Psoas muscle (tissue), 8 donors: ENCODE results near the gene TBC1D7. TPM values are rescaled to one million over a fixed set of nuclear protein-coding genes. Genes with fewer than 3 reads are reported as not detected.

ENCODE experiments used
- ATAC-seq, 4 donors: fragments of 200-7000 bp; cut with Tn5 transposase; one replicate each; pipeline ENCODE4 v1.9.1; 2020; ENCODE audit warnings: moderate library complexity in 3 of 4, mild to moderate bottlenecking in 2 of 4
- DNase-seq, 2 donors: peaks; one replicate each; pipeline ENCODE4 v3.0.0-alpha.2; 2020
- H3K27ac ChIP-seq: fragments of 200-600 bp; one replicate; pipeline ENCODE4 v1.8.0; 2022
- H3K27me3 ChIP-seq, 3 donors: fragments of 200-600 bp in 1 of 3; one replicate each; pipeline versions ENCODE4 v1.6.1 to v1.8.0; 2013 to 2022; ENCODE audit warnings: low read length in 2 of 3, mild to moderate bottlenecking in 2 of 3, moderate library complexity in 1 of 3; ENCODE audit not compliant: insufficient read depth in 3 of 3
- H3K36me3 ChIP-seq, 2 donors: fragments of 200-600 bp in 1 of 2; one replicate each; pipeline versions ENCODE4 v1.6.1 to v1.8.0; 2013 to 2022; ENCODE audit warnings: low read depth in 1 of 2, mild to moderate bottlenecking in 1 of 2, moderate library complexity in 1 of 2; ENCODE audit not compliant: insufficient read depth in 1 of 2
- H3K4me1 ChIP-seq: fragments of 200-600 bp; one replicate; pipeline ENCODE4 v1.8.0; 2022
- H3K4me3 ChIP-seq: fragments of 200-600 bp; one replicate; pipeline ENCODE4 v1.8.0; 2022; ENCODE audit warnings: mild to moderate bottlenecking
- H3K9me3 ChIP-seq: fragments of 200-600 bp; one replicate; pipeline ENCODE4 v1.8.0; 2022
- WGBS, 3 donors: extraction: QIAGEN DNeasy Blood & Tissue Kit; methylation state at CpG; one replicate each; pipeline versions ENCODE4 v1.1.6 to v1.1.7; 2013; 5-methylcytosine and 5-hydroxymethylcytosine counted together
- intact Hi-C, 2 donors: fragments of 100-400 bp; cut with DNase I; formaldehyde crosslinking; loops; one replicate each; pipeline versions ENCODE4 v1.11.0 to v1.14.2; 2022
- polyA plus RNA-seq, 3 donors: library from polyadenylated mRNA; stranded (reverse); fragments of 200-250 nt; gene quantifications; one replicate each; pipeline ENCODE4 v1.2.3, GENCODE V29; 2013
- total RNA-seq, 4 donors: library from RNA; stranded (reverse); fragmentation: NEBNext Ultra II Directional in 2 of 4; extraction: Animal tissue kit (Norgen Biotek cat#: 25700) in 2 of 4; gene quantifications; one replicate each; pipeline versions ENCODE4 v1.2.1 to v1.2.4, GENCODE V29; 2021 to 2023
- TF ChIP-seq, protein P1 (sequence below): fragments of 200-600 bp; IDR thresholded peaks from one replicate; pipeline ENCODE4 v1.8.0; 2022; ENCODE audit warnings: antibody characterized with exemption
- donor health status: healthy with polysubstance abuse.
- donor health status: DM: no; HTN: no; CAD: no; lungs with moderate emphysema.
- donor health status: Bipolar disorder and iron deficiency.
- donor health status: healthy.
- donor health status: DM: yes; HTN: yes; CAD: no.
- donor health status: DM: no; HTN: no; CAD: no.
- donor health status: DM: no; HTN: no; CAD: no.
- donor health status: DM: yes; HTN: yes; CAD: no.

Gene TBC1D7
- total and polyA plus RNA-seq, 7 donors, result 9.4 to 19.4 (median 12.0) TPM

DNA sequence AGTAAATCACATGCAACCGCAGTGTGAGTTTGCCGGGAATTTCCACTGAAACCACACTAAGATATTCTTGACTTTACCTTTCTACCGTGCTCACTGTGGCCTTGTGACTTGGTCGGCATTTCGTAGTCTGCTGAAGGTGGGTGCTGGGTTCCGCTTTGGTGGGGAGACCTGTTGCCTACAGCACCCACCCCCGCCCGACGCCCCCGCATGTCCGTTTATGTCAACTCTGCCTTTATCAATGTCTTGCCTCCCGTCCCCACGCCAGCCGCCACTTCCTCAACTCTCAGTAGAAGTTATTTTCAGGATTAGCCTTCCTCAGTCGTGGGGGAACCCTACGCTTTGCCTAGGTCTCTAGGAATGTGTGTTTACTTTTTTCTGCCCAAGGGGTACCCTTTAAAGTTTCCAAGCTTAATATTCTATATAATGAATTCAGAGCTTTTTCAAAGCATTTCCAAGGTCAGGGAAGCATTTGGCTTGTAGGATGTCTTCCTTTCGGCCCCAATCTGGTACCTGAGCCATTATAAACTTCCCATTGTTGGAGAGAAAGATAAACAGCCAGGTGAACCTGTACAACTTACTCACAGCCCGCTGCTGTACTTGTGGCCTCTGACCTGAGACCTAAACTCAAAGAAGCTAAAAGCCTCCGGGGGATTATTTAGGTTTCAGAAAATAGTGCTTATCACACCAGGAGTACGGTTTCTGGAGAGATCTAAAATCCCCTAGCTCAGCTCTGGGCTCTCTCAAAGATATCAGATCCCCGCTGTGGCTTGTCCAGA, 54.2 kb downstream of the TBC1D7 start:
- H3K27ac ChIP-seq, result no peak overlapping the region
- TF ChIP-seq, protein P1, sequence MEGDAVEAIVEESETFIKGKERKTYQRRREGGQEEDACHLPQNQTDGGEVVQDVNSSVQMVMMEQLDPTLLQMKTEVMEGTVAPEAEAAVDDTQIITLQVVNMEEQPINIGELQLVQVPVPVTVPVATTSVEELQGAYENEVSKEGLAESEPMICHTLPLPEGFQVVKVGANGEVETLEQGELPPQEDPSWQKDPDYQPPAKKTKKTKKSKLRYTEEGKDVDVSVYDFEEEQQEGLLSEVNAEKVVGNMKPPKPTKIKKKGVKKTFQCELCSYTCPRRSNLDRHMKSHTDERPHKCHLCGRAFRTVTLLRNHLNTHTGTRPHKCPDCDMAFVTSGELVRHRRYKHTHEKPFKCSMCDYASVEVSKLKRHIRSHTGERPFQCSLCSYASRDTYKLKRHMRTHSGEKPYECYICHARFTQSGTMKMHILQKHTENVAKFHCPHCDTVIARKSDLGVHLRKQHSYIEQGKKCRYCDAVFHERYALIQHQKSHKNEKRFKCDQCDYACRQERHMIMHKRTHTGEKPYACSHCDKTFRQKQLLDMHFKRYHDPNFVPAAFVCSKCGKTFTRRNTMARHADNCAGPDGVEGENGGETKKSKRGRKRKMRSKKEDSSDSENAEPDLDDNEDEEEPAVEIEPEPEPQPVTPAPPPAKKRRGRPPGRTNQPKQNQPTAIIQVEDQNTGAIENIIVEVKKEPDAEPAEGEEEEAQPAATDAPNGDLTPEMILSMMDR, result no peak
- ATAC-seq (no peak), DNase-seq (no peak)
- H3K36me3 ChIP-seq, result no peaks in the 10 kb centered on the region
- H3K9me3 ChIP-seq, result no peaks in the 10 kb centered on the region
- H3K27me3 ChIP-seq, result no peaks in the 10 kb centered on the region
- H3K4me1 ChIP-seq, result no peaks in the 10 kb centered on the region
- WGBS, 3 donors, result 80 to 84% (median 83%) methylated on average over 21 of the region's 21 CpGs
- no peak overlapping the region for H3K4me3 ChIP-seq
- intact Hi-C loops, result no loop called here

DNA sequence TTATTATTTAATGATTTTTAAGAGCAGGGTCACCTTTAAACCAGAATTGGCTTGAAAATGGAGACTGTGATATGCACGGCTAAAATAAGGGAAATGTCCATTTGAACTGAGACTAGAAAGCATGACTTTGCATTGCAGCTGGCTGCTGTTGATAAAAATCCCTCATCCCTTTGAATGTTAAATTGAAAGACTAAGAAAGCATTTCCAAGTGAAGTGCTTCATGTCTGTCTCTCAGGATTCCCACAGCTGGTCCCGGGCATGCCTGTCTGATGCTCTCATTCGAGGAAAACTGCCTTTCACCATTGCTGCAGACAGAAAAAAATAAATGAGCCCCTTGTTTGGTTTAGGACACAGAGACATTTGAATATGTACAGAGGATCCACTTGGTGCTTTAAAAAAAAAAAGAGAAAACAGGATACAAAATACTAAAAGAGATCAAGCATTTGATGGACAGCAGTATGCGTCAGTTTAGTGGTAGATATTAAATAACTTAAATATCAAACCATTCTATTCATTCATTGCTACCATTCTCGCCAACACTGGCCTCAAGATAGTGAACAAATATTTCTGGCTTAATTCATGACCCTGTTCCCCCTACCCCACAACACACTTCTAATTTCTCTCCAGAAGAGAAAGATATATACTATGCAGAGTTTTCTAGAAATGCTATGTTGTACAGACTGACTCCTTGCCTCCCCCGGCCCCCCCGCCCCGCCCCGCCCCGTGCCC, 55.0 kb downstream of the TBC1D7 start:
- 66 to 73% (median 66%) methylated on average over 10 of the region's 10 CpGs for WGBS, 3 donors
- TF ChIP-seq, protein P1, result no peak
- no peaks in the 10 kb centered on the region for H3K4me1 ChIP-seq
- no peak overlapping the region for H3K27ac ChIP-seq
- H3K27me3 ChIP-seq, result no peaks in the 10 kb centered on the region
- intact Hi-C loops, result no loop called here
- H3K4me3 ChIP-seq, result no peak overlapping the region
- no peaks in the 10 kb centered on the region for H3K36me3 ChIP-seq
- no peak for DNase-seq
- no peak for ATAC-seq
- no peaks in the 10 kb centered on the region for H3K9me3 ChIP-seq

DNA sequence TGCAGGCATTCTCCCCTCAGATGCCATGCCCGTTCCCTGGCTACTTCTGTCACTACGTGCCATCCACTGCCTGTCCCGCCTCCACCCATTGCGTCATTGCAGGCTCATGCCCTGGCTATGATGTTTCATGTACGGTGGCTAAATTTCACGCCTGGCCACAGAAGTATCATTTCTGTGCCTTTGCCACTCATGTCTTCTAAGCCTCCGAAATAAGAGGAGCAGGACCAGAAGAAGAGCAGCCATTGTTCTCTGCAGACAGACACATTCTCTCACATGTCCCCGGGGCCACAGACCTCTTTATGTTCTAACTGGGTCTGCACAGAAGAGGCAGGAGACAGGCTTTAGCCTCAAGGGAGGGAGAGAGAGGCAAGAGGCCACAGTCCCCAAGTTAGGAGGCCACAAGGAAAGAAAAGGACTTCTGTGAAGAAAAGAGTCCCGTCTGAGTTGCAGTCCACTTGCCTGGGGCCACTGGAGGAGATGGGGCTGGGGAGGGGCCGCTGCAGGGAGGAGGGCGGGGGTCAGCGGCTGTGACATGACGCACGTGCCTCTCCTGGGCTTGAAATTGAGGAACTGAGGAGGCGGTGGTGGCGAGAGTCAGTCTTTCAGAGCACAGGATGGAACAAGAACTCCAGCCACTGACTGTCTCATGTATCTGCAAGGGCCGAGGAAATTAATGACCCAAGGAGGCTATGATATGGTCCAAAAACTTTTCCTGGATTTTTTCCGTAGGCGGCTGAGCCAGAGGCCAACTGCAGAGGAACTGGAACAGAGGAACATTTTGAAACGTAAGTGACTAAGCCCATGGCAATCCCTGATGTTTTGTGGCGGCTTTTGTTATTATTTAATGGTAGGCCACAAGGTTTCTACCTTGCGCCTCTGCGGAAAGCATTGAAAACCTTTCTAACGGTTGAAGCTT, 55.9 kb downstream of the TBC1D7 start:
- ATAC-seq (no peak), DNase-seq (peak; percentile 35 to 67)
- WGBS, 3 donors, result 81 to 86% (median 84%) methylated on average over 24 of the region's 24 CpGs
- Histone ChIP-seq H3K27ac (no peak overlapping the region), H3K4me3 (no peak overlapping the region), H3K4me1 (no peaks in the 10 kb centered on the region), H3K9me3 (no peaks in the 10 kb centered on the region), H3K36me3 (no peaks in the 10 kb centered on the region), H3K27me3 (no peaks in the 10 kb centered on the region)
- TF ChIP-seq, protein P1, result no peak
- intact Hi-C loops, result no loop called here

DNA sequence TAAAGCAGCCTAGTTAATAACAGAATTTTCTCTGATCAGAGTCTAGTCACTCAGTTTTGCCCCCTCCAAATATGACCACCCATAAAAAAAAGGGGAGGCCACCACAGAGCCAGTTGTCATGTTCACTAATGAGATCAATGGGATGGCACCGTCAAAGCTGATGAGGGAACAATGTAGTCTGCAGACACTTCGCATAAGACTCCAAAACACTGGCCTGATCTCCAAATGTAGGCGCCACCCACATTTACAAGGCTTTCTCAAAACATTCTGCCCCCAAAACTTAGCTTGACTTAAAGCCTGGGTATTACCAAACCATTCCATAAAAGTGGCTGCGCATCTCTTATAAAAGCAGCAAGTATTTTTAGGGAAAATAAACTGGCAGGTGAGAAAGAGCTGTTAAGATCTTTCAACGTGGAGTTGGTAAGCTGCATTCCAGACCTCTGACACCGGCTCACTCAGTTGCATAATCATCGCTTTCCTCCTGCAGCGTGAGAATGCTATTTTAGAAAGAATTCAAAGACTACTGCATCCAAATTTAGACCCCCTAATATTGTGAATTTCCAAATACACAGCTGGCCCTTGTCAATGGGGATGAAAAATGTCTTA, 59.3 kb downstream of the TBC1D7 start:
- DNase-seq (no peak), ATAC-seq (no peak)
- intact Hi-C loops, result no loop called here
- no peak overlapping the region for H3K4me3 ChIP-seq
- no peak overlapping the region for H3K27ac ChIP-seq
- no peaks in the 10 kb centered on the region for H3K4me1 ChIP-seq
- no peaks in the 10 kb centered on the region for H3K36me3 ChIP-seq
- no peaks in the 10 kb centered on the region for H3K27me3 ChIP-seq
- TF ChIP-seq, protein P1, result no peak
- no peaks in the 10 kb centered on the region for H3K9me3 ChIP-seq
- WGBS, 3 donors, result 44 to 60% (median 50%) methylated on average over 8 of the region's 8 CpGs
